Measurements from ENCODE around the gene TPST1.
"Not testable (repeated sequence)": the region's sequence is repeated elsewhere in the genome, so short reads cannot be mapped to it uniquely, and the experiment has no call there.

TPST1 gene

GRCh38 chr7:66371096-66371824 lies 166.1 kb downstream of the TPST1 start:
- no peak overlapping the region for H3K4me2 ChIP-seq (ENCODE audit: low read length)

GRCh38 chr7:66374141-66374840 lies 169.2 kb downstream of the TPST1 start:
- not testable (repeated sequence) for H3K4me2 ChIP-seq (ENCODE audit: low read length); H2BK120ac ChIP-seq (ENCODE audit: low read depth, low read length); H3K9ac ChIP-seq (ENCODE audit: low read length); H3K27me3 ChIP-seq (ENCODE audit: insufficient read depth, low read length, poor library complexity); H2BK5ac ChIP-seq (ENCODE audit: low read length); H3K27ac ChIP-seq (ENCODE audit: low read depth, low read length); H3K56ac ChIP-seq (ENCODE audit: low read length); H2AK5ac ChIP-seq (ENCODE audit: low read length); DNase-seq; H2BK15ac ChIP-seq (replicated peaks; ENCODE audit: low read depth); H3K23ac ChIP-seq (ENCODE audit: low read length); H4K8ac ChIP-seq (ENCODE audit: low read depth, low read length); H4K5ac ChIP-seq (ENCODE audit: low read length); H3K18ac ChIP-seq (ENCODE audit: low read length); H3K4ac ChIP-seq (ENCODE audit: low read depth, low read length); H3K4me1 ChIP-seq (ENCODE audit: control insufficient read depth, low read depth, low read length); H3K36me3 ChIP-seq (ENCODE audit: control insufficient read depth, insufficient read depth, low read length); H3K79me2 ChIP-seq (ENCODE audit: control insufficient read depth, insufficient read depth, low read length); H3K4me3 ChIP-seq (ENCODE audit: low read length); H3K79me1 ChIP-seq (ENCODE audit: low read length)
- WGBS (ENCODE audit: extremely low coverage, insufficient coverage, low lambda C conversion rate), result no CpG with 5 or more reads among the region's 5 CpGs

More at GRCh38 chr7:66371096-66371824, 166.1 kb downstream of the TPST1 start:
- H2BK120ac ChIP-seq (ENCODE audit: low read depth, low read length), result no peak overlapping the region
- WGBS (ENCODE audit: extremely low coverage, insufficient coverage, low lambda C conversion rate), result 100% methylated on average over 1 of the region's 7 CpGs
- H3K36me3 ChIP-seq (ENCODE audit: control insufficient read depth, insufficient read depth, low read length), result no peaks in the 10 kb centered on the region
- H3K4ac ChIP-seq (ENCODE audit: low read depth, low read length), result no peak overlapping the region
- H2BK5ac ChIP-seq (ENCODE audit: low read length), result no peak overlapping the region
- no peak for DNase-seq
- no peak overlapping the region for H3K18ac ChIP-seq (ENCODE audit: low read length)
- H4K8ac ChIP-seq (ENCODE audit: low read depth, low read length), result no peak overlapping the region
- no peak overlapping the region for H2BK15ac ChIP-seq (replicated peaks; ENCODE audit: low read depth)
- no peaks in the 10 kb centered on the region for H3K4me1 ChIP-seq (ENCODE audit: control insufficient read depth, low read depth, low read length)
- no peak overlapping the region for H4K5ac ChIP-seq (ENCODE audit: low read length)
- H3K27me3 ChIP-seq (ENCODE audit: insufficient read depth, low read length, poor library complexity), result no peaks in the 10 kb centered on the region
- no peak overlapping the region for H3K56ac ChIP-seq (ENCODE audit: low read length)
- no peak overlapping the region for H3K27ac ChIP-seq (ENCODE audit: low read depth, low read length)
- no peaks in the 10 kb centered on the region for H3K79me1 ChIP-seq (ENCODE audit: low read length)
- H3K9ac ChIP-seq (ENCODE audit: low read length), result no peak overlapping the region
- H2AK5ac ChIP-seq (ENCODE audit: low read length), result no peak overlapping the region
- H3K79me2 ChIP-seq (ENCODE audit: control insufficient read depth, insufficient read depth, low read length), result no peaks in the 10 kb centered on the region
- no peak overlapping the region for H3K23ac ChIP-seq (ENCODE audit: low read length)
- H3K4me3 ChIP-seq (ENCODE audit: low read length), result no peak overlapping the region

DNA sequence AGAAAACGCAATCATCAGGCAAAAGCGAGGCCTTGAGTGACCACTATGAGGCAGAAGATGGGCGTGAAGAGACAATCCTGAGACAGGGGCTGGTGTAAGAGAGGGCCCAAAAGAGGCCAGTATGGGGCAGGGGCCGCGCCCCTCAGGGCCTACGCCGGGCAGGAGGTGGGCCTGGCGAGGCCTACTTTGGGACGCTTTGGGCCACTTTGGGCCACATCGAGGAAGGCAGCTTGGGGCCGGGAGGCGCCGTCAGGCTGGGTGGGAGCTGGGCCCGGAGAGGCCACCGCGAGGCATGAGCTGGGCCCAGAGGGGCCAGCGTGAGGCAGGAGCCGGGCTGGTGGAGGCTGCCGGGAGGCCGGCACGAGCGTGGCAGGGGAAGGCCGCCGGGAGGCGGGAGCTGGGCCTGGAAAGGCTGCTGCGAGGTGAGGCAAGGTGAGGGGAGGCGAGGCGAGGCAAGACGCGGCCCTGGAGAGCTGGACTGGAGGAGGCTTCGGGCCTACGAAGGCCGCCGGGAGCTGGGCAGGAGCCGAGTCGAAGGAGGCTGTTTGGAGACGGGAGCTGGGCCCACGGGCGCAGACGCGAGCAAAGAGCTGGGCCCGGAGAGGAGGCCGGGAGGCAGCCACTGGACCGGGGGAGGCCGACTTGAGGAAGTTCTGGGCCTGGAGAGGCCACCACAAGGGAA lies 171.3 kb downstream of the TPST1 start:
- Histone ChIP-seq H3K4me2 (ENCODE audit: low read length) (no peak overlapping the region), H3K79me2 (ENCODE audit: control insufficient read depth, insufficient read depth, low read length) (no peaks in the 10 kb centered on the region), H3K4ac (ENCODE audit: low read depth, low read length) (no peak overlapping the region), H3K56ac (ENCODE audit: low read length) (no peak overlapping the region), H2AK5ac (ENCODE audit: low read length) (no peak overlapping the region), H2BK120ac (ENCODE audit: low read depth, low read length) (no peak overlapping the region), H3K79me1 (ENCODE audit: low read length) (no peaks in the 10 kb centered on the region), H3K4me1 (ENCODE audit: control insufficient read depth, low read depth, low read length) (no peaks in the 10 kb centered on the region), H3K27me3 (ENCODE audit: insufficient read depth, low read length, poor library complexity) (no peaks in the 10 kb centered on the region), H3K27ac (ENCODE audit: low read depth, low read length) (no peak overlapping the region), H4K8ac (ENCODE audit: low read depth, low read length) (no peak overlapping the region), H2BK15ac (replicated peaks; ENCODE audit: low read depth) (no peak overlapping the region), H4K5ac (ENCODE audit: low read length) (no peak overlapping the region), H3K9ac (ENCODE audit: low read length) (no peak overlapping the region), H3K4me3 (ENCODE audit: low read length) (no peak overlapping the region), H2BK5ac (ENCODE audit: low read length) (no peak overlapping the region), H3K36me3 (ENCODE audit: control insufficient read depth, insufficient read depth, low read length) (no peaks in the 10 kb centered on the region), H3K23ac (ENCODE audit: low read length) (no peak overlapping the region), H3K18ac (ENCODE audit: low read length) (no peak overlapping the region)
- DNase-seq, result no peak
- no CpG with 5 or more reads among the region's 45 CpGs for WGBS (ENCODE audit: extremely low coverage, insufficient coverage, low lambda C conversion rate)

DNA sequence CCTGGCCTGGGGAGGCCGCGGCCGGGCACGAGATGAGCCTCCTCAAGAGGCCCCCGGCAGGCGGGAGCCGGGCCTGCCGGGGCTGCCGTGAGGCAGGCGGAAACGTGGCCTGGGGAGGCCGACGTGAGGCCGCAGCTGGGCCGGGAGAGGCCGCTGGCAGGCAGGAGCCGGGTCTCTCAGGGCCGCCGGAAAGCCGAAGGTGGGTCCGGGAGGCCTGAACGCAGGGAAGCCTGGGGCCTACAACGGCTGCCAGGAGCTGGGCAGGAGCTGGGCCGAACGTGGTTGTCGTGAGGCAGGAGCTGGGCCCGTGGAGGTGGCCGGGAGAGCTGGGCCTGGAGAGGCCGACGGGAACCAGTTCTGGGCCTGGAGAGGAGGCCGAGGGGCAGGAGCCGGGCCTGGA lies 171.9 kb downstream of the TPST1 start:
- no peak overlapping the region for H3K23ac ChIP-seq (ENCODE audit: low read length)
- H2BK120ac ChIP-seq (ENCODE audit: low read depth, low read length), result no peak overlapping the region
- no peaks in the 10 kb centered on the region for H3K79me1 ChIP-seq (ENCODE audit: low read length)
- H3K36me3 ChIP-seq (ENCODE audit: control insufficient read depth, insufficient read depth, low read length), result no peaks in the 10 kb centered on the region
- H3K9ac ChIP-seq (ENCODE audit: low read length), result no peak overlapping the region
- H2BK5ac ChIP-seq (ENCODE audit: low read length), result no peak overlapping the region
- H3K4me3 ChIP-seq (ENCODE audit: low read length), result no peak overlapping the region
- no peak overlapping the region for H3K4me2 ChIP-seq (ENCODE audit: low read length)
- H3K27me3 ChIP-seq (ENCODE audit: insufficient read depth, low read length, poor library complexity), result no peaks in the 10 kb centered on the region
- no peak overlapping the region for H4K5ac ChIP-seq (ENCODE audit: low read length)
- H2AK5ac ChIP-seq (ENCODE audit: low read length), result no peak overlapping the region
- no peak overlapping the region for H3K18ac ChIP-seq (ENCODE audit: low read length)
- H3K4ac ChIP-seq (ENCODE audit: low read depth, low read length), result no peak overlapping the region
- no peak overlapping the region for H4K8ac ChIP-seq (ENCODE audit: low read depth, low read length)
- no peak overlapping the region for H3K56ac ChIP-seq (ENCODE audit: low read length)
- no peaks in the 10 kb centered on the region for H3K4me1 ChIP-seq (ENCODE audit: control insufficient read depth, low read depth, low read length)
- H2BK15ac ChIP-seq (replicated peaks; ENCODE audit: low read depth), result no peak overlapping the region
- no peak for DNase-seq
- no CpG with 5 or more reads among the region's 32 CpGs for WGBS (ENCODE audit: extremely low coverage, insufficient coverage, low lambda C conversion rate)
- H3K79me2 ChIP-seq (ENCODE audit: control insufficient read depth, insufficient read depth, low read length), result no peaks in the 10 kb centered on the region
- H3K27ac ChIP-seq (ENCODE audit: low read depth, low read length), result no peak overlapping the region

DNA sequence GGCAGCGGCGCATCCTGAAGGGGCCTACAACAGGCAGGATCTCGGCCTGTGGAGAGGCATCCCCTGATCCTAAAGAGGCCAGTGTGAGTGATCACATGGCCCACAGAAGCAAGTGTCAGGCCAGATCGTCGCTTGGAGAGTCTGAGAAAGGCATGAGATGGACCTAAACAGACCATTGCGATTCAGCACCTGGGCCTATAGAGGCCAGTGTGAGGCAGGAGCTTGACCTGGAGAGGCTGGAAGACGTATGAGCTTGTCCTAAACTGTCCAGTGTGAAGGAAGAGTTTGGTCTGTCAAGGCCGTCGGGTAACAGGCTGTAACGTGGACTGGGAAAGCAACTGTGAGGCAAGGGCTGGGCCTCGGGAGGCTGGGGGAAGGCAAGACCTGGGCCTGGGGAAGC lies 172.6 kb downstream of the TPST1 start:
- Histone ChIP-seq H2AK5ac (ENCODE audit: low read length) (no peak overlapping the region), H3K79me1 (ENCODE audit: low read length) (no peaks in the 10 kb centered on the region), H3K4me3 (ENCODE audit: low read length) (no peak overlapping the region), H3K18ac (ENCODE audit: low read length) (no peak overlapping the region), H3K27ac (ENCODE audit: low read depth, low read length) (no peak overlapping the region), H3K4ac (ENCODE audit: low read depth, low read length) (no peak overlapping the region), H3K4me2 (ENCODE audit: low read length) (no peak overlapping the region), H3K9ac (ENCODE audit: low read length) (no peak overlapping the region), H3K23ac (ENCODE audit: low read length) (no peak overlapping the region), H3K27me3 (ENCODE audit: insufficient read depth, low read length, poor library complexity) (no peaks in the 10 kb centered on the region), H2BK15ac (replicated peaks; ENCODE audit: low read depth) (no peak overlapping the region), H3K56ac (ENCODE audit: low read length) (no peak overlapping the region), H3K36me3 (ENCODE audit: control insufficient read depth, insufficient read depth, low read length) (no peaks in the 10 kb centered on the region), H3K4me1 (ENCODE audit: control insufficient read depth, low read depth, low read length) (no peaks in the 10 kb centered on the region), H4K8ac (ENCODE audit: low read depth, low read length) (no peak overlapping the region), H4K5ac (ENCODE audit: low read length) (no peak overlapping the region), H3K79me2 (ENCODE audit: control insufficient read depth, insufficient read depth, low read length) (no peaks in the 10 kb centered on the region), H2BK120ac (ENCODE audit: low read depth, low read length) (no peak overlapping the region), H2BK5ac (ENCODE audit: low read length) (no peak overlapping the region)
- WGBS (ENCODE audit: extremely low coverage, insufficient coverage, low lambda C conversion rate), result no CpG with 5 or more reads among the region's 11 CpGs
- no peak for DNase-seq
